Thyroid gland (tissue), 4 donors: Measurements from ENCODE around the gene SUV39H2. TPM values are rescaled to one million over a fixed set of nuclear protein-coding genes. Genes with fewer than 3 reads are reported as not detected.

Experiments
- total RNA-seq, 4 donors: library from RNA; depleted of rRNA; stranded (reverse); fragments of >200 nt; gene quantifications; one replicate each; pipeline ENCODE4 v1.2.3, GENCODE V29; 2016

The SUV39H2 gene
- total RNA-seq, 4 donors from 2014 or later, result 5.1 to 9.6 (median 8.7) TPM

Other genes starting within 250 kb of the SUV39H2 start
- 10 to 100 TPM; 12.3 to 41.3 (median 31.8) TPM for gene FAM107B, start 104.0 kb upstream of the SUV39H2 start, total RNA-seq
- 1 to 10 TPM; 2.6 to 9.4 (median 3.8) TPM for gene CDNF, start 40.8 kb upstream of the SUV39H2 start, total RNA-seq
- 10 to 100 TPM; 11.1 to 19.2 (median 16.7) TPM for gene HSPA14, start 40.6 kb upstream of the SUV39H2 start, total RNA-seq
- gene MSANTD7, start 40.6 kb upstream of the SUV39H2 start, total RNA-seq, result 10 to 100 TPM in 3 of 4 donors, 1 to 10 TPM in 1; 9.0 to 14.6 (median 11.5) TPM
- 10 to 100 TPM; 14.9 to 19.2 (median 17.2) TPM for gene DCLRE1C, start 75.2 kb downstream of the SUV39H2 start, total RNA-seq
- gene MEIG1, start 80.5 kb downstream of the SUV39H2 start, total RNA-seq, result not detected
- 1 to 10 TPM in 1 of 4 donors, not detected in 3; 4.8 TPM for gene OLAH, start 165.1 kb downstream of the SUV39H2 start, total RNA-seq
- gene ACBD7, start 209.9 kb downstream of the SUV39H2 start, total RNA-seq, result 1 to 10 TPM in 2 of 4 donors, under 1 TPM in 2; 0.54 to 1.3 (median 1.0) TPM
- gene RPP38, start 218.5 kb downstream of the SUV39H2 start, total RNA-seq, result 10 to 100 TPM; 17.0 to 28.5 (median 19.3) TPM